SH-SY5Y (cell line): ENCODE results near the gene TGFBR3.

ENCODE experiments used
- GATA2 ChIP-seq: IDR thresholded peaks from 2 replicates; pipeline ENCODE4 v1.6.1; 2011; ENCODE audit warnings: mild to moderate bottlenecking, low read depth, low read length
- GATA3 ChIP-seq: IDR thresholded peaks from 2 replicates; pipeline ENCODE4 v1.6.1; 2011; ENCODE audit warnings: low read depth, mild to moderate bottlenecking, low read length, moderate library complexity

GRCh38 chr1:91768786-91769725 is 116.9 kb downstream of the TGFBR3 start:
- no peak for TF ChIP-seq GATA2
- TF ChIP-seq GATA3: no peak
